Measurements from ENCODE around the gene NELL1.
A peak's percentile ranks its signal among the peaks of the same experiment; 100 is the strongest.

The NELL1 gene

DNA sequence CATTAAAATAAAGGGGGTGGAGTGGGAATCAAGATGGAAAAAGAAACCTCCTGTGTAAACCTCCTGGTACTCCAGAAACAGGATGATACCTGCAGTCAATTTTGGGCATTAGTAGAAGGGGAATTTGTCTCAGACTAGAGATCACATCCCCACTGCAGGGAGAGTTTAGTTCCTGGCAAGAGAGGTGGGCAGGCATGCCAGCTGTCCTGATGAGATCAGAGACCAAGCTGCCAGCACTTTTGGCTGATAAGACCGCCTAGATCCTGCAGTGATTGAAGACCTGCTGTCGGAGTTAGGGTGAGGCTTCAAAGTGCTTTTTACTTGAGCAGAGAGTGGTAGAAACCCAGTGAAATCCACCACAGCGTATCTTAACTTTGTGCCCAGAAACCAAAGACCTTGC lies 29.7 kb upstream of the NELL1 start:
- Mint-ChIP-seq H3K4me3 (no peak overlapping the region), H3K27ac (no peak overlapping the region), H3K4me1 (no peaks in the 10 kb centered on the region), H3K9me3 (no peaks in the 10 kb centered on the region), H3K36me3 (ENCODE audit: low read depth) (no peaks in the 10 kb centered on the region), H3K27me3 (ENCODE audit: low read depth) (peaks cover 12% of the 10 kb centered on the region)
- TF ChIP-seq, protein P1, sequence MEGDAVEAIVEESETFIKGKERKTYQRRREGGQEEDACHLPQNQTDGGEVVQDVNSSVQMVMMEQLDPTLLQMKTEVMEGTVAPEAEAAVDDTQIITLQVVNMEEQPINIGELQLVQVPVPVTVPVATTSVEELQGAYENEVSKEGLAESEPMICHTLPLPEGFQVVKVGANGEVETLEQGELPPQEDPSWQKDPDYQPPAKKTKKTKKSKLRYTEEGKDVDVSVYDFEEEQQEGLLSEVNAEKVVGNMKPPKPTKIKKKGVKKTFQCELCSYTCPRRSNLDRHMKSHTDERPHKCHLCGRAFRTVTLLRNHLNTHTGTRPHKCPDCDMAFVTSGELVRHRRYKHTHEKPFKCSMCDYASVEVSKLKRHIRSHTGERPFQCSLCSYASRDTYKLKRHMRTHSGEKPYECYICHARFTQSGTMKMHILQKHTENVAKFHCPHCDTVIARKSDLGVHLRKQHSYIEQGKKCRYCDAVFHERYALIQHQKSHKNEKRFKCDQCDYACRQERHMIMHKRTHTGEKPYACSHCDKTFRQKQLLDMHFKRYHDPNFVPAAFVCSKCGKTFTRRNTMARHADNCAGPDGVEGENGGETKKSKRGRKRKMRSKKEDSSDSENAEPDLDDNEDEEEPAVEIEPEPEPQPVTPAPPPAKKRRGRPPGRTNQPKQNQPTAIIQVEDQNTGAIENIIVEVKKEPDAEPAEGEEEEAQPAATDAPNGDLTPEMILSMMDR (IDR thresholded peaks at IDR 0.05; ENCODE audit: unreplicated experiment in 3 of 3), result no peak

DNA sequence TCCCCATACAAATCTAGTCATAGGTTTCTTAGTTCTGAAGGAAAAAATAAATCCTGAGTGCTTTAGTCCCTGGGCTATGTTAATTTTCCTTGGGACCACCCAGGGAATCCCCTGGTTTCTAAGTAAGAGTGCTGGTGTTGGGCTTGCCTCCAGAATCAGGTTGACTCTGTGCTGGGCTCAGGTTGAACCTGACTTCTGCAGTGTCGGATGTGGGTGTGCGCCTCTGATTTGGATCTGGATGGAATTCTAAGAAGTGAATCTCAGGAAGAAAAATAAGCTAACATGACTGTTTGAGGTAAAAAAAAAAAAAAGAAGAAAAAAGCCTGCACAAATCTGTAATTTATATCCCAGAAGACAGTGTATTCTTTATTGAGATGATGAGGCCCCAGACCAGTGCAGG lies 29.0 kb upstream of the NELL1 start:
- H3K4me3 Mint-ChIP-seq, result no peak overlapping the region

GRCh38 chr11:20644360-20644759 lies 25.0 kb upstream of the NELL1 start:
- Mint-ChIP-seq H3K27me3 (ENCODE audit: low read depth) (peaks cover 20% of the 10 kb centered on the region), H3K36me3 (ENCODE audit: low read depth) (no peaks in the 10 kb centered on the region), H3K27ac (no peak overlapping the region), H3K9me3 (no peaks in the 10 kb centered on the region), H3K4me3 (no peak overlapping the region), H3K4me1 (peaks cover 7% of the 10 kb centered on the region)
- TF ChIP-seq, protein P1 (IDR thresholded peaks at IDR 0.05; ENCODE audit: unreplicated experiment in 3 of 3), result no peak

More for the DNA sequence above, 29.0 kb upstream of the NELL1 start:
- Mint-ChIP-seq H3K36me3 (ENCODE audit: low read depth) (no peaks in the 10 kb centered on the region), H3K9me3 (no peaks in the 10 kb centered on the region), H3K27me3 (ENCODE audit: low read depth) (peaks cover 17% of the 10 kb centered on the region), H3K4me1 (no peaks in the 10 kb centered on the region), H3K27ac (no peak overlapping the region)
- TF ChIP-seq, protein P1 (IDR thresholded peaks at IDR 0.05; ENCODE audit: unreplicated experiment in 3 of 3), result no peak

DNA sequence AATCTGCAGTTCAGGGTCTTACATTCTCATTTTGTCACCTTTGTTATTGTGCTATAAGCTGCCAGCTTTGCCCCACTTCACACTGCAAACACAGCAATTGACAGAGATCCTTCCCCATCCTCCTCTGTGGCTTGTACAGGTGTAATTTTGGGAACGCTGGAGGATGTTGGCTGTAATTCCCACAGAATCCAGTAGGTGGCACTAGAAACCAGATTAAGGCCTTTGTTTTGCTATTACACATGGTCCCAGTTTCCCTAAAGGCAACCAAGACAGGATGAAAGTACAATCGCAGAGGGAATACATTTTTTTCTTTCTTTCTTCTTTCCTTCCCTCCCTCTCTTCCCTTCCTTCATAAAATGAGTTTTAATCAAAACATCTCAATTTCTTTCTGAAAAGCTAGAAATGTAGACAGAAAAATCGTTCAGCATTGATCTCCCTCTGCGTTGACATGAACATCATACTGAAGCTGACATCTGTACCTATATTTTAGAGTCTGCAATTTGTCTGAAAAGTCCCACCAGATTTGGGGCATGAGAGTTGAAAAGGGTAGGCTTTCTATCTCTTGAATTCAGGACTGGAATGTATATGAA lies 21.3 kb upstream of the NELL1 start:
- Mint-ChIP-seq H3K4me1 (peaks cover 29% of the 10 kb centered on the region), H3K36me3 (ENCODE audit: low read depth) (no peaks in the 10 kb centered on the region), H3K27me3 (ENCODE audit: low read depth) (peaks cover 29% of the 10 kb centered on the region), H3K4me3 (no peak overlapping the region), H3K9me3 (no peaks in the 10 kb centered on the region), H3K27ac (no peak overlapping the region)
- TF ChIP-seq, protein P1 (IDR thresholded peaks at IDR 0.05; ENCODE audit: unreplicated experiment in 3 of 3), result peak; percentile 92 to 96 (median 93)

GRCh38 chr11:20652150-20652806 lies 17.1 kb upstream of the NELL1 start:
- TF ChIP-seq, protein P1 (IDR thresholded peaks at IDR 0.05; ENCODE audit: unreplicated experiment in 3 of 3), result no peak
- peaks cover 29% of the 10 kb centered on the region for H3K27me3 Mint-ChIP-seq (ENCODE audit: low read depth)
- H3K27ac Mint-ChIP-seq, result no peak overlapping the region
- no peaks in the 10 kb centered on the region for H3K9me3 Mint-ChIP-seq
- H3K4me3 Mint-ChIP-seq, result no peak overlapping the region
- H3K36me3 Mint-ChIP-seq (ENCODE audit: low read depth), result no peaks in the 10 kb centered on the region
- H3K4me1 Mint-ChIP-seq, result peaks cover 29% of the 10 kb centered on the region

- TF ChIP-seq, protein P1 (IDR thresholded peaks at IDR 0.05; ENCODE audit: unreplicated experiment in 3 of 3), result no peak
- Mint-ChIP-seq H3K27ac (no peak overlapping the region), H3K27me3 (ENCODE audit: low read depth) (peaks cover 29% of the 10 kb centered on the region), H3K4me1 (peaks cover 24% of the 10 kb centered on the region), H3K36me3 (ENCODE audit: low read depth) (no peaks in the 10 kb centered on the region), H3K9me3 (no peaks in the 10 kb centered on the region), H3K4me3 (no peak overlapping the region)
Measured at GRCh38 chr11:20654038-20654437, 15.3 kb upstream of the NELL1 start.
